ENCODE measurements around the gene FGA. TPM values are rescaled to one million over a fixed set of nuclear protein-coding genes. Genes with fewer than 3 reads are reported as not detected.

FGA gene
- total and polyA plus RNA-seq, 10 of the 15 experiments (the other 5 are each of a cell fraction or from before 2014, with no cell fraction given), result 3.6 TPM; not detected in 9

GRCh38 chr4:154584259-154584658 is 6.3 kb downstream of the FGA start:
- ATAC-seq, result no peak
- no peak for DNase-seq (ENCODE audit: low read depth, low spot score)
- Histone ChIP-seq H3K4me2 (ENCODE audit: control insufficient read depth, insufficient read depth) (no peak overlapping the region), H3K79me2 (ENCODE audit: control insufficient read depth, insufficient read depth, low read length) (no peaks in the 10 kb centered on the region), H3K4me1 (ENCODE audit: control insufficient read depth, insufficient read depth, low read length) (no peaks in the 10 kb centered on the region), H3K27me3 (replicated peaks in 1 of 2; ENCODE audit: control insufficient read depth in 2 of 2, insufficient read depth in 2 of 2, low read length in 1 of 2) (no peaks in the 10 kb centered on the region; a peak in 1 of 4 replicates), H3K9me3 (replicated peaks; ENCODE audit: control insufficient read depth, insufficient read depth, low read length) (no peaks in the 10 kb centered on the region), H4K20me1 (ENCODE audit: control insufficient read depth, insufficient read depth) (no peaks in the 10 kb centered on the region), H3K36me3 (ENCODE audit: control insufficient read depth in 2 of 2, insufficient read depth in 2 of 2, low read length in 1 of 2) (no peaks in the 10 kb centered on the region), H3K4me3 (no peak overlapping the region), H2AFZ (ENCODE audit: control insufficient read depth, low read depth, low read length) (no peak overlapping the region), H3K9ac (ENCODE audit: control insufficient read depth, insufficient read depth, low read length) (no peak overlapping the region), H3K27ac (ENCODE audit: control insufficient read depth, insufficient read depth) (no peak overlapping the region)
- SMC1A ChIA-PET (ENCODE audit: uncharacterized antibody, unreplicated experiment), result no interaction called here
- in situ Hi-C loops (cut with MboI), result no loop called here
- CTCF ChIA-PET, result no interaction called here
- POLR2A ChIA-PET, result no interaction called here
- 77% methylated on average over 5 of the region's 5 CpGs for WGBS (ENCODE audit: insufficient coverage, insufficient replicate concordance, low lambda C conversion rate, missing lambda C conversion rate)
- intact Hi-C loops (cut with micrococcal nuclease; ENCODE audit: unreplicated experiment), result no loop called here
- BruUV-seq (replicated peaks), result no TSS peak
- FAIRE-seq, result no peak
- RAD21 ChIA-PET (ENCODE audit: unreplicated experiment), result interaction anchor here (0.6 kb wide), 1 partner anchor 115 kb away, joined by 3 read pairs; no protein-coding TSS in a partner anchor
- TF ChIP-seq PAX5 (IDR thresholded peaks at IDR 0.05; ENCODE audit: borderline replicate concordance, low read depth, low read length) (no peak), YY1 (IDR thresholded peaks at IDR 0.05; ENCODE audit: low read depth, low read length) (no peak), RCOR1 (conservative IDR thresholded peaks at IDR 0.05; ENCODE audit: low read depth, low read length) (no peak), STAT1 (conservative IDR thresholded peaks at IDR 0.05) (no peak), MEF2A (IDR thresholded peaks at IDR 0.05; ENCODE audit: insufficient read depth, low read depth, low read length) (no peak), CEBPZ (IDR thresholded peaks at IDR 0.05; ENCODE audit: low read depth, low read length) (no peak), SUPT20H (IDR thresholded peaks at IDR 0.05; ENCODE audit: borderline replicate concordance, control insufficient read depth, low read depth, low read length) (no peak), ZBTB4 (CRISPR knock-in tag; IDR thresholded peaks at IDR 0.05) (no peak), MAX (IDR thresholded peaks at IDR 0.05; ENCODE audit: low read depth, low read length) (no peak), CUX1 (IDR thresholded peaks at IDR 0.05; ENCODE audit: insufficient replicate concordance, low read depth, low read length) (no peak)

Measured in GM12878 (cell line).